Gastrocnemius medialis (tissue), 4 donors: ENCODE results near the gene CHAC1.

Source experiments
- POLR2A ChIP-seq, 2 donors: fragments of 450-650 bp; IDR thresholded peaks; one replicate each; pipeline ENCODE4 v1.6.1; 2017; ENCODE audit warnings: antibody characterized with exemption in 2 of 2, mild to moderate bottlenecking in 2 of 2, moderate library complexity in 2 of 2
- TF ChIP-seq, protein P1 (sequence below), 5 experiments: fragments of 450-650 bp in 3 of 5; fragments of 200-600 bp in 2 of 5; sonication (generic) in 2 of 5; IDR thresholded peaks in 4 of 5; conservative IDR thresholded peaks in 1 of 5; 1 replicate in 4 of 5; 2 replicates in 1 of 5; pipeline ENCODE4 v1.5.1; 2016 to 2019; ENCODE audit warnings: antibody characterized with exemption in 5 of 5, mild to moderate bottlenecking in 3 of 5, moderate library complexity in 3 of 5

- TF ChIP-seq, protein P1, sequence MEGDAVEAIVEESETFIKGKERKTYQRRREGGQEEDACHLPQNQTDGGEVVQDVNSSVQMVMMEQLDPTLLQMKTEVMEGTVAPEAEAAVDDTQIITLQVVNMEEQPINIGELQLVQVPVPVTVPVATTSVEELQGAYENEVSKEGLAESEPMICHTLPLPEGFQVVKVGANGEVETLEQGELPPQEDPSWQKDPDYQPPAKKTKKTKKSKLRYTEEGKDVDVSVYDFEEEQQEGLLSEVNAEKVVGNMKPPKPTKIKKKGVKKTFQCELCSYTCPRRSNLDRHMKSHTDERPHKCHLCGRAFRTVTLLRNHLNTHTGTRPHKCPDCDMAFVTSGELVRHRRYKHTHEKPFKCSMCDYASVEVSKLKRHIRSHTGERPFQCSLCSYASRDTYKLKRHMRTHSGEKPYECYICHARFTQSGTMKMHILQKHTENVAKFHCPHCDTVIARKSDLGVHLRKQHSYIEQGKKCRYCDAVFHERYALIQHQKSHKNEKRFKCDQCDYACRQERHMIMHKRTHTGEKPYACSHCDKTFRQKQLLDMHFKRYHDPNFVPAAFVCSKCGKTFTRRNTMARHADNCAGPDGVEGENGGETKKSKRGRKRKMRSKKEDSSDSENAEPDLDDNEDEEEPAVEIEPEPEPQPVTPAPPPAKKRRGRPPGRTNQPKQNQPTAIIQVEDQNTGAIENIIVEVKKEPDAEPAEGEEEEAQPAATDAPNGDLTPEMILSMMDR (IDR thresholded peaks at IDR 0.05 in 4 of 5, conservative IDR thresholded peaks at IDR 0.05 in 1 of 5) = peak; percentile 36 to 61 (median 56)
- no peak for TF ChIP-seq POLR2A (IDR thresholded peaks at IDR 0.05)
Measured at GRCh38 chr15:40937762-40938535, 15.3 kb upstream of the CHAC1 start.
